ENCODE results near the gene ASB9. TPM values are rescaled to one million over a fixed set of nuclear protein-coding genes. Genes with fewer than 3 reads are reported as not detected.

ASB9 gene
- total and polyA plus RNA-seq, 2 of the 8 experiments (the other 6 are each of a cell fraction or from before 2014, with no cell fraction given): 0.54 to 1.2 TPM

GRCh38 chrX:15209096-15209495 lies 60.8 kb downstream of the ASB9 start:
- ChIA-PET CTCF (ENCODE audit: partially characterized antibody) (interaction anchor here (1.0 kb wide), 1 partner anchor 25 kb away, joined by 3 read pairs; no protein-coding TSS in a partner anchor), POLR2A (ENCODE audit: partially characterized antibody) (no interaction called here)
- TF ChIP-seq YY1 (IDR thresholded peaks at IDR 0.05; ENCODE audit: low read depth, low read length): no peak
- no peak for TF ChIP-seq BACH1 (IDR thresholded peaks at IDR 0.05; ENCODE audit: low read length)
- no peak for TF ChIP-seq EZH2 (IDR thresholded peaks at IDR 0.05; ENCODE audit: low read depth, low read length, severe bottlenecking)
- TF ChIP-seq MAFK (IDR thresholded peaks at IDR 0.05; ENCODE audit: low read depth, low read length): no peak
- no peak for TF ChIP-seq ATF3 (IDR thresholded peaks at IDR 0.05; ENCODE audit: insufficient read depth, low read depth, low read length)
- no peaks in the 10 kb centered on the region for H4K20me1 ChIP-seq (replicated peaks in 1 of 2; ENCODE audit: control insufficient read depth in 1 of 2, insufficient read depth in 2 of 2, low read length in 2 of 2)
- no peak for DNase-seq (ENCODE audit: low read depth in 1 of 2, low spot score in 2 of 2)
- H4K91ac ChIP-seq (replicated peaks; ENCODE audit: insufficient read length, low read length): no peak overlapping the region
- H4K8ac ChIP-seq (ENCODE audit: extremely low read depth, insufficient read depth, low read length): no peak overlapping the region
- no peaks in the 10 kb centered on the region for H3K36me3 ChIP-seq (ENCODE audit: control insufficient read depth in 2 of 4, insufficient read depth in 4 of 4, low read length in 3 of 4)
- no peaks in the 10 kb centered on the region for H3K79me1 ChIP-seq (ENCODE audit: low read depth, low read length)
- H2BK5ac ChIP-seq (ENCODE audit: low read depth, low read length): no peak overlapping the region
- H3K18ac ChIP-seq (ENCODE audit: extremely low read depth, low read length): no peak overlapping the region
- H3K9me3 ChIP-seq (ENCODE audit: insufficient read depth in 2 of 2, low read depth in 1 of 2, low read length in 1 of 2): no peaks in the 10 kb centered on the region
- no peak overlapping the region for H3K14ac ChIP-seq (ENCODE audit: insufficient read length)
- no peak overlapping the region for H2BK120ac ChIP-seq (replicated peaks; ENCODE audit: low read depth, low read length)
- no peak overlapping the region for H2BK20ac ChIP-seq (ENCODE audit: low read length)
- no peak overlapping the region for H3K56ac ChIP-seq (replicated peaks; ENCODE audit: insufficient read length, low read depth, low read length)
- WGBS, 2 experiments (ENCODE audit: extremely low coverage in 1 of 2, insufficient coverage in 1 of 2, insufficient read length in 1 of 2, insufficient replicate concordance in 2 of 2, low coverage in 1 of 2, low lambda C conversion rate in 2 of 2, missing lambda C conversion rate in 1 of 2): 92% methylated on average over 3 of the region's 3 CpGs; no CpG with 5 or more reads in 1 of the 2 experiments
- no peaks in the 10 kb centered on the region for H3K23me2 ChIP-seq (ENCODE audit: low read depth, low read length)
- no peak for FAIRE-seq
- no peaks in the 10 kb centered on the region for H3K27me3 ChIP-seq (replicated peaks in 1 of 4; ENCODE audit: control insufficient read depth in 3 of 4, extremely low read depth in 1 of 4, insufficient read depth in 3 of 4, low read length in 3 of 4)
- no peak overlapping the region for H3K4ac ChIP-seq (replicated peaks; ENCODE audit: insufficient read length, low read depth, low read length)
- H2BK15ac ChIP-seq (ENCODE audit: low read length): no peak overlapping the region
- H3K4me2 ChIP-seq (ENCODE audit: insufficient read depth in 1 of 2, low read depth in 2 of 2, low read length in 2 of 2): no peak overlapping the region
- H3K4me1 ChIP-seq (replicated peaks in 1 of 4; ENCODE audit: control insufficient read depth in 3 of 4, insufficient read depth in 4 of 4, low read length in 3 of 4): no peaks in the 10 kb centered on the region
- H2AK5ac ChIP-seq (ENCODE audit: low read depth, low read length): no peak overlapping the region
- no peak overlapping the region for H3K27ac ChIP-seq (ENCODE audit: low read depth, low read length)
- no peak overlapping the region for H3K9ac ChIP-seq (replicated peaks in 1 of 4; ENCODE audit: extremely low read depth in 1 of 4, low read depth in 3 of 4, low read length in 3 of 4)
- no peak overlapping the region for H3K4me3 ChIP-seq (ENCODE audit: extremely low read depth in 1 of 4, insufficient read depth in 2 of 4, low read depth in 3 of 4, low read length in 4 of 4)
- no peak overlapping the region for H3K23ac ChIP-seq (ENCODE audit: insufficient read length)
- no peak overlapping the region for H2BK12ac ChIP-seq (ENCODE audit: low read depth, low read length)
- no peak overlapping the region for H2AFZ ChIP-seq (ENCODE audit: low read length)
- no peaks in the 10 kb centered on the region for H3K79me2 ChIP-seq (ENCODE audit: control insufficient read depth in 1 of 2, insufficient read depth in 2 of 2, low read length in 2 of 2)
- no peak overlapping the region for H4K5ac ChIP-seq (ENCODE audit: insufficient read length, low read depth, low read length)
